Erythroblast (primary cell): ENCODE data around the gene DUS2.

ENCODE experiments used
- GATA1 ChIP-seq: IDR thresholded peaks from 2 replicates; pipeline ENCODE4 v1.6.1; 2011; ENCODE audit warnings: low read depth, mild to moderate bottlenecking, control low read depth, low read length, moderate library complexity
- POLR2A ChIP-seq: IDR thresholded peaks from 2 replicates; pipeline ENCODE4 v1.6.1; 2011; ENCODE audit warnings: mild to moderate bottlenecking, low read length

- no peak for TF ChIP-seq POLR2A
- no peak for TF ChIP-seq GATA1
Observed at GRCh38 chr16:68115851-68116250, 92.8 kb downstream of the DUS2 start.
